H1 (cell line): ENCODE measurements around the gene SLC66A2. TPM values are rescaled to one million over a fixed set of nuclear protein-coding genes. Genes with fewer than 3 reads are reported as not detected.

Experiments
- ASH2L ChIP-seq: fragments of 200-600, 300-600 bp; sonication (generic); IDR thresholded peaks from one replicate; pipeline ENCODE4 v1.7.1; 2017; ENCODE audit warnings: low read length
- CEBPB ChIP-seq: IDR thresholded peaks from 2 replicates; pipeline ENCODE4 v1.6.1; 2012; ENCODE audit warnings: low read depth, low read length
- CHD2 ChIP-seq: IDR thresholded peaks from 2 replicates; pipeline ENCODE4 v1.6.1; 2012; ENCODE audit warnings: low read length, improper control_type of control experiment
- CREB1 ChIP-seq: IDR thresholded peaks from 2 replicates; pipeline ENCODE4 v1.6.1; 2012; ENCODE audit warnings: inconsistent platforms
- EZH2 ChIP-seq: fragments of 200-600 bp; sonication (generic); IDR thresholded peaks from 2 replicates; pipeline ENCODE4 v1.7.1; 2012; ENCODE audit warnings: low read depth, mild to moderate bottlenecking, moderate library complexity, low read length, inconsistent platforms; ENCODE audit not compliant: severe bottlenecking
- GTF2F1 ChIP-seq: IDR thresholded peaks from 2 replicates; pipeline ENCODE4 v1.6.1; 2012; ENCODE audit warnings: low read depth, low read length, improper control_type of control experiment, borderline replicate concordance
- POU5F1 ChIP-seq: IDR thresholded peaks from 2 replicates; pipeline ENCODE4 v1.6.1; 2011; ENCODE audit warnings: low read depth, mild to moderate bottlenecking, low read length, moderate library complexity
- RXRA ChIP-seq: IDR thresholded peaks from 2 replicates; pipeline ENCODE4 v1.6.1; 2011; ENCODE audit warnings: low read depth, mild to moderate bottlenecking, low read length, moderate library complexity; ENCODE audit not compliant: insufficient read depth
- SIX5 ChIP-seq: IDR thresholded peaks from 2 replicates; pipeline ENCODE4 v1.6.1; 2011; ENCODE audit warnings: mild to moderate bottlenecking, low read depth, low read length
- SUZ12 ChIP-seq: fragments of 200-600 bp; sonication (generic); IDR thresholded peaks from 2 replicates; pipeline ENCODE4 v1.6.1; 2012; ENCODE audit warnings: mild to moderate bottlenecking, inconsistent platforms, low read length, moderate library complexity, mixed read lengths
- TCF12 ChIP-seq: IDR thresholded peaks from 2 replicates; pipeline ENCODE4 v1.6.1; 2011; ENCODE audit warnings: low read depth, mild to moderate bottlenecking, low read length
- YY1 ChIP-seq: IDR thresholded peaks from 2 replicates; pipeline ENCODE4 v1.6.1; 2011; ENCODE audit warnings: low read depth, mild to moderate bottlenecking, low read length
- polyA plus RNA-seq, 7 experiments: library from polyadenylated mRNA; depleted of rRNA in 3 of 7; stranded (reverse) in 5 of 7; unstranded in 2 of 7; fragments of >200 nt in 5 of 7; fragments of 200-250 nt in 2 of 7; gene quantifications; 1 replicate in 5 of 7; 2 replicates in 1 of 7; 4 replicates in 1 of 7; pipeline versions ENCODE4 v1.2.1 to v1.2.3, GENCODE V29; 2011 to 2013; ENCODE audit warnings: missing spikeins in 2 of 7, mixed read lengths in 2 of 7
- total RNA-seq: library from RNA; stranded (reverse); fragmentation: NEBNext Ultra II Directional; extraction: Animal tissue kit (Norgen Biotek cat#: 25700); gene quantifications from 2 replicates; pipeline ENCODE4 v1.2.1, GENCODE V29; 2021
- TF ChIP-seq, protein P1 (sequence below): IDR thresholded peaks from 2 replicates; pipeline ENCODE4 v1.6.1; 2012; ENCODE audit warnings: low read length, inconsistent platforms

Gene SLC66A2
- total and polyA plus RNA-seq, 2 of the 8 experiments (the other 6 are each of a cell fraction or from before 2014, with no cell fraction given), result 15.0 to 18.9 TPM

DNA sequence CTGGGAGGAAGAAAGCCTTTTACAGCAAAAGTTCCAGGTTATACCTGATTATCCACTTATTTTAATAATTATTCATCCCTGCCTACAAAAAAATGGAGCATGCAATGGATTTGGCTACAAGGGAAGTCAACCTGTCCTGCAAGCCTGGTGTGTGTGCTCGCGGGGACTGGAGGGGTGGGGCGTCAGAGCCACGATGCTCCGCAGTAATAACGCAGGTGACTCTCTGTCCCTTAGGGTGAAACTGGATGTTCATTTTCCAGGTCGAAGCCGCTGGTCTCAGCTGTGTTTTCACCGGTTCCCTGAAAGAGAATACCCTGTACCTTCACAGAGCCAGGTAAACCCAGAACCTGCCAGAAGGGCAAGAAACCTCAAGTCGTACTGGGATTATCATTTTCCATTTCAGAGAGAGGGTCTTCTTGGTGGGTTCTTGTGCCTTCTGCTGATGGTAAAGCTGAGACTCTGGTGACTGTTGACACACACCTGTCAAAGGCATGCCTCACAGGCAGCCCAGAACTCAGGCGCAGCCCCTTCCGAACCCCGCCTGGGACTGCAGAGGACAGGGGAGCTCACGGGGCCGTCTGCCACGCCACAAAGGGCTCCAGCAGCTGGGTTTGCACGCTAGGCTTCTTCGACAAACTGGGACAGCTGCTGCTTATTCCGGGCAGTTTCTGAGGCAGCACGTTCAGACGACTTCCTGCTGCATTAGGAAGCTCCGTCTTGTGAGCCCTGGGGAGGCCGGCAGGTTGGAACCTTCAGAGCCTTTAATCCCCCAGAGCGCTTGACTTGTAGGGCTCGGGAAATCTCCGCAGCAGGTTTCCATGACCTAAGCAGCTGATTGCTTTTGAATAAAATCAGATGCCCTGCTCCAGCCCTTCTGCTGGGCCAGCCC is 95.1 kb downstream of the SLC66A2 start (continued):
- no peak for TF ChIP-seq EZH2
- no peak for TF ChIP-seq SUZ12
- TF ChIP-seq CEBPB, result no peak
- no peak for TF ChIP-seq CHD2
- TF ChIP-seq RXRA, result no peak
- TF ChIP-seq GTF2F1, result no peak
- no peak for TF ChIP-seq CREB1
- TF ChIP-seq TCF12, result 0 out of 2 replicates have a peak, but pooled peaks have one; percentile 31
- no peak for TF ChIP-seq SIX5
- TF ChIP-seq YY1, result no peak
- TF ChIP-seq POU5F1, result no peak
- TF ChIP-seq ASH2L, result peak; percentile 36
- TF ChIP-seq, protein P1, sequence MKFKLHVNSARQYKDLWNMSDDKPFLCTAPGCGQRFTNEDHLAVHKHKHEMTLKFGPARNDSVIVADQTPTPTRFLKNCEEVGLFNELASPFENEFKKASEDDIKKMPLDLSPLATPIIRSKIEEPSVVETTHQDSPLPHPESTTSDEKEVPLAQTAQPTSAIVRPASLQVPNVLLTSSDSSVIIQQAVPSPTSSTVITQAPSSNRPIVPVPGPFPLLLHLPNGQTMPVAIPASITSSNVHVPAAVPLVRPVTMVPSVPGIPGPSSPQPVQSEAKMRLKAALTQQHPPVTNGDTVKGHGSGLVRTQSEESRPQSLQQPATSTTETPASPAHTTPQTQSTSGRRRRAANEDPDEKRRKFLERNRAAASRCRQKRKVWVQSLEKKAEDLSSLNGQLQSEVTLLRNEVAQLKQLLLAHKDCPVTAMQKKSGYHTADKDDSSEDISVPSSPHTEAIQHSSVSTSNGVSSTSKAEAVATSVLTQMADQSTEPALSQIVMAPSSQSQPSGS, result no peak
